ENCODE results near the gene CIAO2A.

GRCh38 chr15:64122936-64123351, 29.3 kb upstream of the CIAO2A start:
- TF ChIP-seq, protein P1, sequence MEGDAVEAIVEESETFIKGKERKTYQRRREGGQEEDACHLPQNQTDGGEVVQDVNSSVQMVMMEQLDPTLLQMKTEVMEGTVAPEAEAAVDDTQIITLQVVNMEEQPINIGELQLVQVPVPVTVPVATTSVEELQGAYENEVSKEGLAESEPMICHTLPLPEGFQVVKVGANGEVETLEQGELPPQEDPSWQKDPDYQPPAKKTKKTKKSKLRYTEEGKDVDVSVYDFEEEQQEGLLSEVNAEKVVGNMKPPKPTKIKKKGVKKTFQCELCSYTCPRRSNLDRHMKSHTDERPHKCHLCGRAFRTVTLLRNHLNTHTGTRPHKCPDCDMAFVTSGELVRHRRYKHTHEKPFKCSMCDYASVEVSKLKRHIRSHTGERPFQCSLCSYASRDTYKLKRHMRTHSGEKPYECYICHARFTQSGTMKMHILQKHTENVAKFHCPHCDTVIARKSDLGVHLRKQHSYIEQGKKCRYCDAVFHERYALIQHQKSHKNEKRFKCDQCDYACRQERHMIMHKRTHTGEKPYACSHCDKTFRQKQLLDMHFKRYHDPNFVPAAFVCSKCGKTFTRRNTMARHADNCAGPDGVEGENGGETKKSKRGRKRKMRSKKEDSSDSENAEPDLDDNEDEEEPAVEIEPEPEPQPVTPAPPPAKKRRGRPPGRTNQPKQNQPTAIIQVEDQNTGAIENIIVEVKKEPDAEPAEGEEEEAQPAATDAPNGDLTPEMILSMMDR (conservative IDR thresholded peaks at IDR 0.05 in 1 of 2, IDR thresholded peaks at IDR 0.05 in 1 of 2; ENCODE audit: extremely low read depth in 1 of 2, insufficient read depth in 1 of 2, low read depth in 1 of 2, low read length in 2 of 2): no peak
- no peak for TF ChIP-seq EZH2 (IDR thresholded peaks at IDR 0.05; ENCODE audit: borderline replicate concordance, low read length)

All from mammary epithelial cell (primary cell).